Heart left ventricle (tissue), 13 donors: ENCODE results near the gene DIAPH2.

ENCODE experiments used
- CTCF ChIP-seq, 12 donors: fragments of 200-600 bp; sonication (generic) in 4 of 12; IDR thresholded peaks; one replicate each; pipeline versions ENCODE4 v1.5.0 to v1.8.0; 2018 to 2022; ENCODE audit warnings: antibody characterized with exemption in 12 of 12, mild to moderate bottlenecking in 5 of 12
- POLR2A ChIP-seq, 2 donors: fragments of 450-650 bp; IDR thresholded peaks; one replicate each; pipeline ENCODE4 v1.6.1; 2017; ENCODE audit warnings: antibody characterized with exemption in 2 of 2, mild to moderate bottlenecking in 2 of 2, moderate library complexity in 2 of 2
- donor health status: ischemic (EF 13 %, LVEDD 7.1; RV severe dilation, severe dysfunction).
- donor health status: DM: no; HTN: yes; CAD: no.
- donor health status: DM: no; HTN: no; CAD: no.
- donor health status: ischemic (EF 25% LVEDD 6.9; RV normal size, moderate dysfunction).
- donor health status: ischemic (EF 25% LVEDD 5.7; RV mildly dilated, moderate dysfunction).
- donor health status: ischemic (EF 35%, LVEDD 5.7; RV mildly dilated, moderate dysfunction).
- donor health status: nonischemic (EF 11% LVEDD 7.7; RV severe dilation, severe dysfunction).
- donor health status: DM: yes; HTN: yes; CAD: no.
- donor health status: PGD.
- donor health status: ischemic (EF 29% LVEDD 5.4; RV normal size, mild dysfunction).
- donor health status: nonischemic (EF 23%, LVEDD 6.1; RV moderate dilation, normal function).

GRCh38 chrX:96763608-96764007, 79.0 kb downstream of the DIAPH2 start:
- TF ChIP-seq POLR2A (IDR thresholded peaks at IDR 0.05), result no peak
- TF ChIP-seq CTCF (IDR thresholded peaks at IDR 0.05), result no peak
